D721Med (cell line): Measurements from ENCODE around the gene RHOD.

Experiments
- DNase-seq: peaks from one replicate; pipeline ENCODE4 v3.0.0; 2011; ENCODE audit warnings: low spot score; ENCODE audit not compliant: insufficient read length
- FAIRE-seq: peaks from 2 replicates; lab custom pipeline; 2011; peaks lifted over from hg19 to GRCh38; lab: Jason Lieb, UNC
- TF ChIP-seq, protein P1 (sequence below): IDR thresholded peaks from 2 replicates; pipeline ENCODE4 v1.5.1; 2012; ENCODE audit warnings: mild to moderate bottlenecking, control low read depth; ENCODE audit not compliant: insufficient read depth; ENCODE audit errors: missing control alignments

The RHOD gene

DNA sequence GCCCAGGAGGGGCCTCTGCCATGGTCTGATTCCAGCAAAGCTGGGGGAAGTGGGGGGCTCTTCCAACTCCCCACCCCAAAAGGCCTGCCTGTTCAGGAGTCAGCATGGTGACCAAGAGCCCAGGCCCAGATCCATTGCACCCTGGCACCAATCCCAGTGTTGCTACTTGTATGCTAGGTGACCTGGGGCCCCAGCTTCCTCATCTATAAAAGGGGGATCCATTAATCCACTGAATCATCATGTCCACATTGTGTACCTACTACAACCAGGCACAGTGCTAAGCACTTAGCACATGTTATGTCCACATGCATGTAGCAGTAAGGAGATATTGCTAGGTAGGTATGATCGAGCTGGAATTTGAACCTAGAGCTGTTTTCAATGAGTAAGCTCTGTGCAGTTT is 31.7 kb upstream of the RHOD start:
- DNase-seq: no peak
- no peak for FAIRE-seq
- TF ChIP-seq, protein P1, sequence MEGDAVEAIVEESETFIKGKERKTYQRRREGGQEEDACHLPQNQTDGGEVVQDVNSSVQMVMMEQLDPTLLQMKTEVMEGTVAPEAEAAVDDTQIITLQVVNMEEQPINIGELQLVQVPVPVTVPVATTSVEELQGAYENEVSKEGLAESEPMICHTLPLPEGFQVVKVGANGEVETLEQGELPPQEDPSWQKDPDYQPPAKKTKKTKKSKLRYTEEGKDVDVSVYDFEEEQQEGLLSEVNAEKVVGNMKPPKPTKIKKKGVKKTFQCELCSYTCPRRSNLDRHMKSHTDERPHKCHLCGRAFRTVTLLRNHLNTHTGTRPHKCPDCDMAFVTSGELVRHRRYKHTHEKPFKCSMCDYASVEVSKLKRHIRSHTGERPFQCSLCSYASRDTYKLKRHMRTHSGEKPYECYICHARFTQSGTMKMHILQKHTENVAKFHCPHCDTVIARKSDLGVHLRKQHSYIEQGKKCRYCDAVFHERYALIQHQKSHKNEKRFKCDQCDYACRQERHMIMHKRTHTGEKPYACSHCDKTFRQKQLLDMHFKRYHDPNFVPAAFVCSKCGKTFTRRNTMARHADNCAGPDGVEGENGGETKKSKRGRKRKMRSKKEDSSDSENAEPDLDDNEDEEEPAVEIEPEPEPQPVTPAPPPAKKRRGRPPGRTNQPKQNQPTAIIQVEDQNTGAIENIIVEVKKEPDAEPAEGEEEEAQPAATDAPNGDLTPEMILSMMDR: no peak

DNA sequence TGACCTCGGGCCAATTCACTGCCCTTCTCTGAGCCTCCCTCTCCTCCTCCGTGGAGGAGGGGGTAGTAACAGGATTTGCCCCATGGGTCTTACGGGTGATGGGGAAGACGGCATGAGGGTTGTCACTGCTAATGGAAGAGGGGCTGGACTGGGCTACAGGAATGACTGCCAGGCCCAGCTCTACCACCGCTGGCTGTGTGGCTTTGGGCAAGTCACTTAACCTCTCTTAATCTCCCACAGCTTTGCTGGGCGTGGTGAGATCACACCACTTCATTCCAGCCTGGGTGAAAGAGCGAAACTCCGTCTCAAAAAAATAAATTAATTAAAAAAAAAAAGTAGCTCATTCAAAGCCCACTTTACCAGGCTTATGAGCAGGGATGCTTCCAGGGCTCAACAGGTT is 30.9 kb upstream of the RHOD start:
- TF ChIP-seq, protein P1: no peak
- no peak for FAIRE-seq
- DNase-seq: no peak

DNA sequence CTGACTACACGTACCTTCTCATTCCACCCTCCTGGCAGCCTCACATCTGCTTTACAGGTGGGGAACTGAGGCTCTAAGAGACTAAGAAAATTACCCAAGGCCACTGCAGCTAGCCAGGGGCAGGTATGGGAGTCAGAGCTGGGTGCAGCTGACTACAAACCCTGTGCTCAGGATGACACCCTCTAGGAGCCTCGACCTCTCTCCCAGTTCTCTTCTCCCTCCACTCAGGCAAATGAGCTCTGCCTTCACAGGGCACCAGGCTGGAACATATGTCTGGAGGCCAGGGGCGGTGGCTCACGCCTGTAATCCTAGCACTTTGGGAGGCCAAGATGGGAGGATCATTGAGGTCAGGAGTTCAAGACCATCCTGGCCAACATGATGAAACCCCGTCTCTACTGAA is 29.7 kb upstream of the RHOD start:
- DNase-seq: no peak
- no peak for FAIRE-seq
- TF ChIP-seq, protein P1: no peak

DNA sequence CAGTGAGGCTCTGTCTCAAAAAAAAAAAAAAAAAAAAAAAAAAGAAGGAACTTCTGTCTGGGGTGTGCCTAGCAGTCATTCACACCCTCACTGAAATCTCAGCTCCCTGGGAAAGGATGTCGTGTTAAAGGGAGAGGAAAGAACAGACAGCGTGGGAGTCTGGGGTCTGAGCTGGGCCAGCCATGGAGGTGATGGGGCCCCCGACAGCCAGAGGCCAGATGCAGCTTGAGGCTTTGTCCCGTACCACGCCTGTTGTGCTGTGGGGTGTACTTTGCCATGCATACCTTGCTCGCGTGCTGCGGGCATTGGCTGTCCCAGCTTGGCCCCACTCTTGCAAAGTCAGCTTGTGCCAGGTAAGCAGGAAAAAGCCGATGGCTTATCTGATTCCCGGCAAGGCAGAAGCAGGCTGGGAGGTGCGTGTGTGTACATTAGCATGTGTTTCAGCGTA is 29.1 kb upstream of the RHOD start:
- DNase-seq (no peak), FAIRE-seq (no peak)
- TF ChIP-seq, protein P1: no peak

DNA sequence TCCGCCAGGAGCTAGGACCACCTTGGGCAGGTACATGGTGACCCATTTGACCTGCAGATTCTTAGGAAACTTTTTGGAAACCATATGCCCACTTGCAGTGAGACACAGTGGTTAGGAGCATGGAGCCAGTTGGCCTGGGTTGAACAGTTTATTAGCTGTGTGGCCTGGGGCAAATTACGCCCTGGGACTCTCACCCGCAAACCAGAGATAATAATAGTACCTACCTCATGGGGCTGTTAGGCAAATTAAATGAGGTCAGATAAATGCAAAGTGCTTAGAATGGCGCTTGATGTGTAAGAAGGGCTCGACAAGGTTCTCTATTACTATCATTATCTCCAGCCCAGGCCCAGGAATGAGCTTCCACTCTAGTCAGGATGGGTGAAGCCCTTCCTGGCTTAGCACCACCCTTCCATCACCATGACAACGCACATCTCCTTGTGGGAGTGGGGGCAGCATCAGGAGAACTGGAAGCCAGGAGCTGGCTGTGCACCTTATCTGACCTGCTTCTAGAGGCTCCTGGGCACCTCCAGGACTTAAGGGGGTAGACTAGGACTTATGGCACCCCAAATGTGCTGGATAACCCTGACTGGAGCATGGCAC is 28.6 kb upstream of the RHOD start:
- DNase-seq: no peak
- TF ChIP-seq, protein P1: no peak
- no peak for FAIRE-seq

DNA sequence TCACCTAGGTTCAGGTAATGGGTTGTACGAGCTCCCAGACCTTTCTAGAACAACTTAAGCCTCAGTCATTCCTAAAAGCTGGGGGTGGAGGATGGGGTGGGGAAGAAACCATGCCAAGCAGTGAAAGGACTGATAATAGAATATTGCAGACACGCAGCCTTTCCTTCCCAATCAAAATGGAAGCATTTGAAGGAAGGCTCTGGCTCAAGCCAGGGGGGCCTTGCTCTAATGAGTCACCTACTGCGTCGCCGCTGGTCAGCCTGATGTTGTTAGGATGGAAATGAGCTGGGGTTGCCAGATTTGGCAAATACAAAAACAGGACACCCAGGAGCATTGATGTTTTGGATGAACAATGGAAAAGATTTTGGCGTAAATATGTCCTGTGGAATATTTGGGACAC is 27.5 kb upstream of the RHOD start:
- DNase-seq (no peak), FAIRE-seq (no peak)
- TF ChIP-seq, protein P1: no peak

DNA sequence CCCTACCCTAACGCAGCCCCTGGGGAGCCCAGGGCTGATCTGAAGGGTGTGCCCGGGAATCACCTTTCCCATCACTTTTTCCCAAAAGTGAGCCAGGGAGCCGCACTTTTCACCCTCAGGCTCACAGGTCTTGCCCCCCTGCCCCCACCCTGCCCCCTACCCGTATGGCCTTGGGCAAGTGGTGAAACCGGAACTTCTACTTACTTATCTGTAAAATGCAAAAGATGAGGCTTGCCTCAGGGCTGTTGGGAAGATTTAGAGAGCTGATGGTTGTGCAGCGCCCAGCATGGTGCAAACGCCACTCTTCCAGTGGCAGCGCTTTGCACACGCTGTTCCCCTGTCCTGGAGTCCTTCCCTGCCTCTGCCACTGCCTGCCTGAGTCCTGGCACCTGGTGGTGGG is 25.7 kb upstream of the RHOD start:
- DNase-seq: no peak
- FAIRE-seq: no peak
- TF ChIP-seq, protein P1: no peak
